HG02759 (cell line): Measurements from ENCODE around the gene TMEM219.
"Not testable (repeated sequence)": the region's sequence is repeated elsewhere in the genome, so short reads cannot be mapped to it uniquely, and the experiment has no call there.

Source experiments
- ATAC-seq: cut with Tn5 transposase; IDR thresholded peaks from one replicate; pipeline ENCODE4 v1.9.1; 2021; ENCODE audit warnings: mild to moderate bottlenecking, moderate library complexity; ENCODE audit not compliant: unreplicated experiment

Gene TMEM219

DNA sequence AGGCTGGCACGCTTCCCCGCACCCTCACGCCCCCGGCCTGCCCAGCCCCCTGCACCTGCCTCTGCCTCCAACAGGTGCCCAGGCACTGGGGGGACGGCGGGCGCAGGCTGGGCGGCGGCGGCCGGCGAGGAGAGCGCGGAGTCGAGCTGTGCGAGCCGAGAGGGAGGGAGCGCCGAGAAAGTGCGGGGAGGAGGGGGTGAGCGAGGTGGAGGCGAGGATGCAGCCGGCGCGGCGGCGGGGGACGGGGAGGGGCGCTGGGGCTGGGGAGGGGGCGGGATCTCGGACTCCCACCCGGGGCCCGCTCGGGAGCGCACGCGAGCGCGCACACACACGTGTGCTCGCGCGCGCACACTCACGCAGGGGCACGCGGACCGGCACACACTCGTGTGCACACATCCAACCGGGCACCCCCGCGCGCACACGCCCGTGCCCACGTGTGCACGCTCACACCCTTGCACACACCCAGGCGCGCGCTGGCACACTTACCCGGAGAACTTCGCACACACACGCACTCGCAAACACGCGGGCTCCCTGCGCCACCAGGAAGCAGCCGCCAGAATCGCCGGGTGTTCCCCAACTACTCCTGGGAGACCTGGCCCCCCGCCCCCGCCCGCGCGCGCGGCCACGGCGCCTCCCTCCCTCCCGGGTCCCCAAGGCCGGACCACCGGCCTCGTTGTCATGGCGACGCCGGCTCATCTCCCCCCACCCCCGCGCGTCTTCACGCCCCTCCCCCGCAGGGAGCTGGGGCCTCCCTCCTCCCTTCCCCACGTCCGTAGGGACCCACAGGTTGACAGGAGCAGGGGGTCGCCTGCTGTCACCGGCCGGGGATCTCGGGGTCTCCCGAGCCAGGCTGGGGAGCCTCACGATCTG is 49.2 kb downstream of the TMEM219 start, which contains the start of gene DOC2A:
DOC2A (minus strand) TSS at position 184 of the 870 bp plus-strand sequence. CDS start 805 bp downstream, outside the sequence.
- no peak for ATAC-seq

DNA sequence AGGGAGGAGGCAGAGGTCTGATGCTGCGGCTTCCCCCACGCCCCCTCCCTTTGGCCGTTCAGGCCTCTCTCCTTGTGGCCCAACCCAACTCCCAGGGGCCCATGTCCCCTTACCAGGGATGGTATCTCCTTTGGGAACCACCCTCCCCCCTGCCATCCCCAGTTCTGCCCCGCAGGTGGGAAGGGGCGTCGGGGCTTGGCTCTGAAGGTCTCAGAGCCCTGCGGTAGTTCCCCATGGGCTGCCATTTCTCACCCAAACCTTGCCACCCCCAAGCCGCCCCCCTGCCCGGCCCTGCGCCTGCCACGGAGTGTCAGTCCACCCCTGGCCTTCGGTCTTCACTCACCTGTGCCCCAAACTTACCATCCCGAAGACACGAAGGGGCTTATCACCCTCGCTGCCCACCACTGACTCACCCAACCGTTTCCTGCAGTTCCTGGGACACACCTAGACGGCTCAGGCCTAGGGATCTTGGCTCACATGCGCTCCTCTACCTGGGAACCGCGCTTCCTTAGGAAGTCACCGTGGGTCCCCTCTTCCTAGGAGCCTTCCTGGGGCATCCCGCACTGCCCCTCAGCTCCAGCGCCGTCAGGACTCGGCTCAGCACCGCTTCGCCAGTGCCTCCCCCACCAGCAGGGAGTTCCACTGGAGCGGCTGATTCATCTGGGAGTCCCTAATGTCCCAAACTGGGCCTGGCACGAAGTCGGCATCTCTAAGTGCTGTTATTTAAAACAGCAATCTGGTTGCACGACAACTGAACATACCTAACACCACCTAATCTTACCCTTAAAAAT is 50.0 kb downstream of the TMEM219 start:
- ATAC-seq, result no peak

DNA sequence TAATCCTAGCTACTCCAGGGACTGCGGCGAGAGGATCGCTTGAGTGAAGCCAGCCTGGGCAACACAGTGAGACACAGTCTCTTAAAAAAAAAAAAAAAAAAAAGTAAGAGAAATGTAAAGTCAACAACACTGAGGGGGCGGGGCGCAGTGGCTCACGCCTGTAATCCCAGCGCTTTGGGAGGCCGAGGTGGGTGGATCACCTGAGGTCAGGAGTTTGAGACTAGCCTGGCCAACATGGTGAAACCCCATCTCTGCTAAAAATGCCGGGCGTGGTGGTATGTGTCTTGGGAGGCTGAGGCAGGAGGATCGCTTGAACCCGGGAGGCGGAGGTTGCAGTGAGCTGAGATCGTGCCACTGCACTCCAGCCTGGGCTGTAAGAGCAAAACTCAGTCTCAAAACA is 50.7 kb downstream of the TMEM219 start:
- not testable (repeated sequence) for ATAC-seq

DNA sequence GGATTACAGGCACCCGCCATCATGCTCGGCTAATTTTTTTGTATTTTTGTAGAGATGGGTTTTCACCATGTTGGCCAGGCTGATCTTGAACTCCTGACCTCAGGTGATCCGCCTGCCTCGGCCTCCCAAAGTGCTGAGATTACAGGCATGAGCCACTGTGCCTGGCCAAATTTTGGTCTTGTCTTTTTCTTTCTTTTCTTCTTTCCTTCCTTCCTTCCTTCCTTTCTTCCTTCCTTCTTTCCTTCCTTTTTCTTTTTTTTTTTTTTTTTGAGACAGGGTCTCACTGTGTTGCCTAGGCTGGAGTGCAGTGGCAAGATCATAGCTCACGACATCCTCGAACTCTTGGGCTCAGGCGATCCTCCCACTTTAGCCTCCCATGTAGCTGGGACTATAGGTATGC is 53.6 kb downstream of the TMEM219 start:
- ATAC-seq, result not testable (repeated sequence)

DNA sequence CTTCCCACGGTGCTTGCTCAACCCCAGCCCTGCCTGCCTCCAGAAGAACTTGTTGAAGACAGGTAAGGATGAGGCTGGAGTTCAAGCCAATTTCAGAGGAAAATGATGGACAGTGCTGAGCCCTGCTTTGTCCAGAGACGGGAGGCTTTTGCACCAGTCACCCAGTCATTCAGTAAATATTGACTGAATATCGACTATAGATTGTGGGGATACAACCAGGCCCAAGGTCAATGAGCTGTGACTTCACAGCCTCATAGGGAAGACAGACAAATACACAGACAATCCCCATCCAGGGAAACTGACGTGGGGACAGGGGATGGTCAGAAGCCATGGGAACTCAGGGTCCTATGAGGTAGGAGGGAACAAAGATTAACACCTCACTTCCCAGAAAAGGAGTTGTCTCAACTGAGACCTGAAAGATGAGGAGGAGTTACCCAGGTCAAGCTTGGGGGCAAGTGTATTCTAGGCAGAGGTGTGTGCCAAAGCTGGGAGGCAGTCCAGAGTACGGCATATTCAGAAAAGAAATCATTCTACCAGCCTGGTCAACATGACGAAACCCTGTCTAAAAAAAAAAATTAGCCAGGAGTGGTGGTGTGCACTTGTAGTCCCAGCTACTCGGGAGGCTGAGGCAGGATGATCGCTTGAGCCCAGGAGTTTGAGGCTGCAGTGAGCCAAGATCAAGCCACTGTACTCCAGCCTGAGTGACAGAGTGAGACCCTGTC is 54.8 kb downstream of the TMEM219 start:
- ATAC-seq, result no peak

DNA sequence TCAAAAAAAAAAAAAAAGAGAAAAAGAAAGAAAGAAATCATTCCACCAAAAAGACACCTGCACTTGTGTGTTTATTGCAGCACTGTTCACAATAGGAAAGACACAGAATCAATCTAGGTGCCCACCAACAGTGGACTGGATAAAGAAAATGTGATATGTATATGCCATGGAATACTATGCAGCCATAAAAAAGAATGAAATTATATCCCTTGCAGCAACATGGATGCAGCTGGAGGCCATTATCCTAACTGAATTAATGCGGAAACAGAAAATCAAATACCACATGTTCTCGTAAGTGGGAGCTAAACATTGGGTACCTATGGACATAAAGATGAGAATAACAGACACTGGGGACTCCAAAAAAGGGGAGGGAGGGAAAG is 55.4 kb downstream of the TMEM219 start:
- ATAC-seq, result no peak

DNA sequence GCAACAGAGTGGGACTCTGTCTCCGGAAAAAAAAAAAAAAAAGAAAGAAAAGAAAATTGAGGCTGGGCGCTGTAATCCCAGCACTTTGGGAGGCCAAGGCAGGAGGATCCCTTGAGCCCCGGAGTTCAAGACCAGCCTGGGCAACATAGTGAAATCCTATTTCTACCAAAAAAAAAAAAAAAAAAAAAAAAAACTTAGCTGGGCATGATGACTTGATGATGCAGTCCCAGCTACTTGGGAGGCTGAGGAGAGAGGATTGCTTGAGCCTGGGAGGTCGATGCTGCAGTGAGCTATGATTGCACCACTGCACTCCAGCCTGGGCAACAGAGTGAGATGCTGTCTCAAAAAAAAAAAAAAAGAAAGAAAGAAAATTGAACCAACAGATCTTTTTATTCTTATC is 56.1 kb downstream of the TMEM219 start:
- ATAC-seq, result not testable (repeated sequence)

DNA sequence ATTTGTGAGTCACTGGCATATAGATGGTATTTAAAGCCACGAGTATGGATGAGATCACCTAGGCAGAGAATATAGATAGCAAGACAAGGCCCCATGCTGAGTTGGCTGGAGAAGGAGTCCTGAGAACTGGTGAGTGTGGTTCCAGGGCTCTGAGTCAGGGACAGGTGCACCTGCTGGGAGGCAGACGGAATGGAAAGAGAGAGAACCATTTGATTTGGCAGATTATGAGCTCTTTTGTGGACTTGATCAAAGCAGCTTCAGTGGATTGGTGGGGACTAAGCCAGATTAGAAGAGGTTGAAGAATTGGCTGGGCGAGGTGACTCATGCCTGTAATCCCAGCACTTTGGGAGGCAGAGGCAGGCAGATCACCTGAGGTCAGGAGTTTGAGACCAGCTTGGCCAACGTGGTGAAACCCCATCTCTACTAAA is 56.9 kb downstream of the TMEM219 start:
- ATAC-seq, result no peak
